Heart left ventricle (tissue), 13 donors: ENCODE results near the gene STC2.

Experiments
- POLR2A ChIP-seq, 2 donors: fragments of 450-650 bp; IDR thresholded peaks; one replicate each; pipeline ENCODE4 v1.6.1; 2017; ENCODE audit warnings: antibody characterized with exemption in 2 of 2, mild to moderate bottlenecking in 2 of 2, moderate library complexity in 2 of 2
- TF ChIP-seq, protein P1 (sequence below), 12 donors: fragments of 200-600 bp; sonication (generic) in 4 of 12; IDR thresholded peaks; one replicate each; pipeline versions ENCODE4 v1.5.0 to v1.8.0; 2018 to 2022; ENCODE audit warnings: antibody characterized with exemption in 12 of 12, mild to moderate bottlenecking in 5 of 12
- donor health status: ischemic (EF 13 %, LVEDD 7.1; RV severe dilation, severe dysfunction).
- donor health status: DM: no; HTN: yes; CAD: no.
- donor health status: DM: no; HTN: no; CAD: no.
- donor health status: ischemic (EF 25% LVEDD 6.9; RV normal size, moderate dysfunction).
- donor health status: ischemic (EF 25% LVEDD 5.7; RV mildly dilated, moderate dysfunction).
- donor health status: ischemic (EF 35%, LVEDD 5.7; RV mildly dilated, moderate dysfunction).
- donor health status: nonischemic (EF 11% LVEDD 7.7; RV severe dilation, severe dysfunction).
- donor health status: DM: yes; HTN: yes; CAD: no.
- donor health status: PGD.
- donor health status: ischemic (EF 29% LVEDD 5.4; RV normal size, mild dysfunction).
- donor health status: nonischemic (EF 23%, LVEDD 6.1; RV moderate dilation, normal function).

DNA sequence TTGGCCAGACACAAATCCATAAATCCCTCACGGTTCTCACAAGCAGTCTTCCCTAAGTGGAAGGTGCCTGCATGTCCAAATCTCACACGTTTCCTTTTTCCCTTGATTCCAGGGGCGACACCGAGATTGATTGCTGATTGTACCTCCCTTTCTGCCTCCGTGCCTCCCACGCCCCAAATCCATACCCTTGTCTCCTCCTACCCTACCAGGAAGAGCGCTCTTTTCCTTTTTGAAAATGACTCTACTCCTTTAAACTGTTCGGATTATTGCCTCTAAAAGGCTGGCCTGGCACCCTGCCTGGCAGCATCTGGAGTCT lies 4.5 kb downstream of the STC2 start:
- no peak for TF ChIP-seq POLR2A (IDR thresholded peaks at IDR 0.05)
- TF ChIP-seq, protein P1, sequence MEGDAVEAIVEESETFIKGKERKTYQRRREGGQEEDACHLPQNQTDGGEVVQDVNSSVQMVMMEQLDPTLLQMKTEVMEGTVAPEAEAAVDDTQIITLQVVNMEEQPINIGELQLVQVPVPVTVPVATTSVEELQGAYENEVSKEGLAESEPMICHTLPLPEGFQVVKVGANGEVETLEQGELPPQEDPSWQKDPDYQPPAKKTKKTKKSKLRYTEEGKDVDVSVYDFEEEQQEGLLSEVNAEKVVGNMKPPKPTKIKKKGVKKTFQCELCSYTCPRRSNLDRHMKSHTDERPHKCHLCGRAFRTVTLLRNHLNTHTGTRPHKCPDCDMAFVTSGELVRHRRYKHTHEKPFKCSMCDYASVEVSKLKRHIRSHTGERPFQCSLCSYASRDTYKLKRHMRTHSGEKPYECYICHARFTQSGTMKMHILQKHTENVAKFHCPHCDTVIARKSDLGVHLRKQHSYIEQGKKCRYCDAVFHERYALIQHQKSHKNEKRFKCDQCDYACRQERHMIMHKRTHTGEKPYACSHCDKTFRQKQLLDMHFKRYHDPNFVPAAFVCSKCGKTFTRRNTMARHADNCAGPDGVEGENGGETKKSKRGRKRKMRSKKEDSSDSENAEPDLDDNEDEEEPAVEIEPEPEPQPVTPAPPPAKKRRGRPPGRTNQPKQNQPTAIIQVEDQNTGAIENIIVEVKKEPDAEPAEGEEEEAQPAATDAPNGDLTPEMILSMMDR (IDR thresholded peaks at IDR 0.05), result no peak
